T follicular helper cell (primary cell): Measurements from ENCODE around the gene HLA-DOB.

Experiments used
- DNase-seq: peaks from one replicate; pipeline ENCODE4 v3.0.0-alpha.2; 2020; ENCODE audit warnings: low read depth
- total RNA-seq, 2 experiments: gene quantifications; one replicate each; lab custom pipeline; 2026; lab: John Stamatoyannopoulos, UW

HLA-DOB gene
- 0.48 to 1.2 reads per million in 2 experiments for total RNA-seq

GRCh38 chr6:32816746-32817204, at the start of gene HLA-DOB:
HLA-DOB (minus strand) TSS chr6:32817002; CDS start chr6:32816951, 51 bp downstream.
- DNase-seq = no peak

GRCh38 chr6:32865724-32866443, 49.1 kb upstream of the HLA-DOB start:
- DNase-seq = no peak

- DNase-seq = no peak
Measured at GRCh38 chr6:32862725-32863124, 45.9 kb upstream of the HLA-DOB start.

- no peak for DNase-seq
Measured at GRCh38 chr6:32860674-32861073, 43.9 kb upstream of the HLA-DOB start.

- no peak for DNase-seq
Measured at GRCh38 chr6:32858194-32858593, 41.4 kb upstream of the HLA-DOB start.

GRCh38 chr6:32857156-32857891, 40.5 kb upstream of the HLA-DOB start:
- DNase-seq = no peak

GRCh38 chr6:32855467-32856174, 38.8 kb upstream of the HLA-DOB start:
- no peak for DNase-seq

GRCh38 chr6:32854376-32855178, 37.8 kb upstream of the HLA-DOB start:
- DNase-seq = peak; percentile 33

GRCh38 chr6:32853541-32854375, 37.0 kb upstream of the HLA-DOB start, which contains the start of the genes PSMB9 and TAP1:
PSMB9 (plus strand) TSS chr6:32854192; CDS start chr6:32854230, 38 bp downstream.
TAP1 (minus strand) TSS chr6:32853704; CDS start chr6:32853636, 68 bp downstream.
- peak; percentile 92 for DNase-seq

GRCh38 chr6:32852844-32853540, 36.2 kb upstream of the HLA-DOB start:
- DNase-seq = peak; percentile 34

- DNase-seq = no peak
Measured at GRCh38 chr6:32852018-32852843, 35.4 kb upstream of the HLA-DOB start.

- DNase-seq = no peak
Measured at GRCh38 chr6:32851025-32851424, 34.2 kb upstream of the HLA-DOB start.

- DNase-seq = no peak
Measured at GRCh38 chr6:32849126-32849525, 32.3 kb upstream of the HLA-DOB start.

GRCh38 chr6:32847795-32848194, 31.0 kb upstream of the HLA-DOB start:
- DNase-seq = no peak

GRCh38 chr6:32847004-32847403, 30.2 kb upstream of the HLA-DOB start:
- DNase-seq = no peak

- peak; percentile 20 for DNase-seq
Measured at GRCh38 chr6:32845384-32845884, 28.6 kb upstream of the HLA-DOB start.

GRCh38 chr6:32844839-32845383, 28.1 kb upstream of the HLA-DOB start:
- no peak for DNase-seq
